Testis (tissue), 3 donors: ENCODE data around the gene BTN2A1. TPM values are rescaled to one million over a fixed set of nuclear protein-coding genes. Genes with fewer than 3 reads are reported as not detected.
A peak's percentile ranks its signal among the peaks of the same experiment; 100 is the strongest.

Source experiments
- DNase-seq: peaks from one replicate; pipeline ENCODE4 v3.0.0-alpha.2; 2019
- H3K27ac ChIP-seq, 2 donors: fragments of 200-600 bp; sonication (generic); one replicate each; pipeline ENCODE4 v1.5.1; 2019
- H3K27me3 ChIP-seq: fragments of 200-600 bp; sonication (generic); one replicate; pipeline ENCODE4 v1.5.1; 2019
- H3K36me3 ChIP-seq: fragments of 200-600 bp; sonication (generic); one replicate; pipeline ENCODE4 v1.5.1; 2017; ENCODE audit warnings: low read depth; ENCODE audit errors: missing control alignments
- H3K4me1 ChIP-seq: fragments of 200-600 bp; sonication (generic); one replicate; pipeline ENCODE4 v1.5.1; 2019
- H3K4me3 ChIP-seq, 2 donors: fragments of 200-600 bp; sonication (generic); one replicate each; pipeline ENCODE4 v1.5.1; 2017 to 2019
- H3K9me3 ChIP-seq: fragments of 200-600 bp; sonication (generic); one replicate; pipeline ENCODE4 v1.5.1; 2017
- CTCF ChIP-seq, 3 experiments: fragments of 450-650 bp in 2 of 3; fragments of 200-600 bp in 1 of 3; sonication (generic) in 1 of 3; IDR thresholded peaks; one replicate each; pipeline ENCODE4 v1.5.1; 2016 to 2019; ENCODE audit warnings: antibody characterized with exemption in 3 of 3, mild to moderate bottlenecking in 2 of 3, moderate library complexity in 1 of 3
- POLR2A ChIP-seq: fragments of 450-650 bp; IDR thresholded peaks from one replicate; pipeline ENCODE4 v1.6.1; 2017; ENCODE audit warnings: antibody characterized with exemption, mild to moderate bottlenecking, moderate library complexity
- WGBS, 2 donors: methylation state at CpG; one replicate each; pipeline ENCODE4 v1.1.5; 2018; 5-methylcytosine and 5-hydroxymethylcytosine counted together
- intact Hi-C: fragments of 100-400 bp; cut with DNase I; formaldehyde crosslinking; loops from one replicate; pipeline ENCODE4 v1.15.1; 2023; ENCODE audit warnings: low total_unique reads
- polyA plus RNA-seq: library from polyadenylated mRNA; stranded (reverse); fragments of 350-450 nt; fragmentation: Illumina TruSeq; extraction: RNeasy Lipid Tissue Mini Kit (QIAGEN cat#74804); gene quantifications from one replicate; pipeline ENCODE4 v1.2.3, GENCODE V29; 2014; ENCODE audit warnings: low read depth, low replicate concordance; ENCODE audit not compliant: insufficient read depth
- total RNA-seq, 2 donors: library from RNA; depleted of rRNA; stranded (reverse); fragments of >200 nt; gene quantifications; one replicate each; pipeline ENCODE4 v1.2.3, GENCODE V29; 2016

Gene BTN2A1
- total and polyA plus RNA-seq, 3 donors from 2014 or later = 26.0 to 27.9 (median 27.6) TPM

GRCh38 chr6:26452631-26453235 is 5.0 kb upstream of the BTN2A1 start:
- Histone ChIP-seq H3K4me1 (peaks cover 3% of the 10 kb centered on the region), H3K4me3 (no peak overlapping the region), H3K27ac (no peak overlapping the region), H3K9me3 (no peaks in the 10 kb centered on the region), H3K27me3 (no peaks in the 10 kb centered on the region), H3K36me3 (no peaks in the 10 kb centered on the region)
- no peak for DNase-seq
- intact Hi-C loops = no loop called here
- no peak for TF ChIP-seq CTCF (IDR thresholded peaks at IDR 0.05)
- no peak for TF ChIP-seq POLR2A
- WGBS, 2 donors = 50 to 71% methylated on average over 1 of the region's 1 CpG

- no peaks in the 10 kb centered on the region for H3K36me3 ChIP-seq
- peaks cover 14% of the 10 kb centered on the region for H3K4me1 ChIP-seq
- no peaks in the 10 kb centered on the region for H3K9me3 ChIP-seq
- no peak for TF ChIP-seq POLR2A
- no peak for TF ChIP-seq CTCF (IDR thresholded peaks at IDR 0.05)
- H3K27ac ChIP-seq = no peak overlapping the region
- intact Hi-C loops = no loop called here
- WGBS, 2 donors = 87 to 97% methylated on average over 1 of the region's 1 CpG
- no peak for DNase-seq
- no peak overlapping the region for H3K4me3 ChIP-seq
- H3K27me3 ChIP-seq = no peaks in the 10 kb centered on the region
Observed at GRCh38 chr6:26454631-26455030, 3.1 kb upstream of the BTN2A1 start.

GRCh38 chr6:26455357-26455970 is 2.3 kb upstream of the BTN2A1 start:
- Histone ChIP-seq H3K27ac (no peak overlapping the region), H3K4me3 (no peak overlapping the region), H3K9me3 (no peaks in the 10 kb centered on the region), H3K27me3 (no peaks in the 10 kb centered on the region), H3K4me1 (peaks cover 22% of the 10 kb centered on the region), H3K36me3 (no peaks in the 10 kb centered on the region)
- TF ChIP-seq POLR2A = no peak
- no peak for TF ChIP-seq CTCF (IDR thresholded peaks at IDR 0.05)
- intact Hi-C loops = no loop called here
- DNase-seq = no peak
- 83 to 89% methylated on average over 3 of the region's 3 CpGs for WGBS, 2 donors

- Histone ChIP-seq H3K9me3 (no peaks in the 10 kb centered on the region), H3K4me1 (peaks cover 28% of the 10 kb centered on the region), H3K27ac (peak overlapping the region; percentile 89 to 97), H3K36me3 (no peaks in the 10 kb centered on the region), H3K4me3 (peak overlapping the region; percentile 77 to 88), H3K27me3 (no peaks in the 10 kb centered on the region)
- DNase-seq = peak; percentile 29
- TF ChIP-seq POLR2A (no peak), CTCF (IDR thresholded peaks at IDR 0.05) (no peak)
- WGBS, 2 donors = 8 to 13% methylated on average over 9 of the region's 9 CpGs
- intact Hi-C loops = no loop called here
Observed at GRCh38 chr6:26457264-26457805, 420 bp upstream of the BTN2A1 start.
